BE2C (cell line): Measurements from ENCODE around the gene PPP6R2.

Experiments used
- DNase-seq: peaks from one replicate; pipeline ENCODE4 v3.0.0-alpha.2; 2020
- H3K27me3 ChIP-seq: fragments of 250-450 bp; sonication (Bioruptor Pico); 2 replicates; pipeline ENCODE4 v1.5.1; 2020; ENCODE audit warnings: mild to moderate bottlenecking
- H3K36me3 ChIP-seq: fragments of 250-450 bp; sonication (Bioruptor Pico); 2 replicates; pipeline ENCODE4 v1.5.1; 2020; ENCODE audit warnings: mild to moderate bottlenecking
- H3K4me1 ChIP-seq: fragments of 250-450 bp; sonication (Bioruptor Pico); 2 replicates; pipeline ENCODE4 v1.5.1; 2020
- H3K4me3 ChIP-seq: 2 replicates; pipeline ENCODE4 v1.5.1; 2011; ENCODE audit warnings: low read depth, low read length
- H3K9me3 ChIP-seq: fragments of 250-450 bp; sonication (Bioruptor Pico); 2 replicates; pipeline ENCODE4 v1.5.1; 2020
- TF ChIP-seq, protein P1 (sequence below): IDR thresholded peaks from 2 replicates; pipeline ENCODE4 v1.5.1; 2012; ENCODE audit warnings: mild to moderate bottlenecking, low read depth, low read length

PPP6R2 gene

GRCh38 chr22:50436841-50437341 is 93.8 kb downstream of the PPP6R2 start:
- no peak for DNase-seq
- no peak overlapping the region for H3K4me3 ChIP-seq
- TF ChIP-seq, protein P1, sequence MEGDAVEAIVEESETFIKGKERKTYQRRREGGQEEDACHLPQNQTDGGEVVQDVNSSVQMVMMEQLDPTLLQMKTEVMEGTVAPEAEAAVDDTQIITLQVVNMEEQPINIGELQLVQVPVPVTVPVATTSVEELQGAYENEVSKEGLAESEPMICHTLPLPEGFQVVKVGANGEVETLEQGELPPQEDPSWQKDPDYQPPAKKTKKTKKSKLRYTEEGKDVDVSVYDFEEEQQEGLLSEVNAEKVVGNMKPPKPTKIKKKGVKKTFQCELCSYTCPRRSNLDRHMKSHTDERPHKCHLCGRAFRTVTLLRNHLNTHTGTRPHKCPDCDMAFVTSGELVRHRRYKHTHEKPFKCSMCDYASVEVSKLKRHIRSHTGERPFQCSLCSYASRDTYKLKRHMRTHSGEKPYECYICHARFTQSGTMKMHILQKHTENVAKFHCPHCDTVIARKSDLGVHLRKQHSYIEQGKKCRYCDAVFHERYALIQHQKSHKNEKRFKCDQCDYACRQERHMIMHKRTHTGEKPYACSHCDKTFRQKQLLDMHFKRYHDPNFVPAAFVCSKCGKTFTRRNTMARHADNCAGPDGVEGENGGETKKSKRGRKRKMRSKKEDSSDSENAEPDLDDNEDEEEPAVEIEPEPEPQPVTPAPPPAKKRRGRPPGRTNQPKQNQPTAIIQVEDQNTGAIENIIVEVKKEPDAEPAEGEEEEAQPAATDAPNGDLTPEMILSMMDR, result no peak
- H3K36me3 ChIP-seq, result peaks cover 60% of the 10 kb centered on the region
- no peaks in the 10 kb centered on the region for H3K9me3 ChIP-seq
- no peaks in the 10 kb centered on the region for H3K27me3 ChIP-seq
- H3K4me1 ChIP-seq, result no peaks in the 10 kb centered on the region

- DNase-seq, result no peak
- H3K27me3 ChIP-seq, result no peaks in the 10 kb centered on the region
- H3K36me3 ChIP-seq, result peaks cover 54% of the 10 kb centered on the region
- H3K9me3 ChIP-seq, result no peaks in the 10 kb centered on the region
- TF ChIP-seq, protein P1, result no peak
- H3K4me1 ChIP-seq, result no peaks in the 10 kb centered on the region
- H3K4me3 ChIP-seq, result no peak overlapping the region
Observed at GRCh38 chr22:50437511-50438304, 94.6 kb downstream of the PPP6R2 start.

DNA sequence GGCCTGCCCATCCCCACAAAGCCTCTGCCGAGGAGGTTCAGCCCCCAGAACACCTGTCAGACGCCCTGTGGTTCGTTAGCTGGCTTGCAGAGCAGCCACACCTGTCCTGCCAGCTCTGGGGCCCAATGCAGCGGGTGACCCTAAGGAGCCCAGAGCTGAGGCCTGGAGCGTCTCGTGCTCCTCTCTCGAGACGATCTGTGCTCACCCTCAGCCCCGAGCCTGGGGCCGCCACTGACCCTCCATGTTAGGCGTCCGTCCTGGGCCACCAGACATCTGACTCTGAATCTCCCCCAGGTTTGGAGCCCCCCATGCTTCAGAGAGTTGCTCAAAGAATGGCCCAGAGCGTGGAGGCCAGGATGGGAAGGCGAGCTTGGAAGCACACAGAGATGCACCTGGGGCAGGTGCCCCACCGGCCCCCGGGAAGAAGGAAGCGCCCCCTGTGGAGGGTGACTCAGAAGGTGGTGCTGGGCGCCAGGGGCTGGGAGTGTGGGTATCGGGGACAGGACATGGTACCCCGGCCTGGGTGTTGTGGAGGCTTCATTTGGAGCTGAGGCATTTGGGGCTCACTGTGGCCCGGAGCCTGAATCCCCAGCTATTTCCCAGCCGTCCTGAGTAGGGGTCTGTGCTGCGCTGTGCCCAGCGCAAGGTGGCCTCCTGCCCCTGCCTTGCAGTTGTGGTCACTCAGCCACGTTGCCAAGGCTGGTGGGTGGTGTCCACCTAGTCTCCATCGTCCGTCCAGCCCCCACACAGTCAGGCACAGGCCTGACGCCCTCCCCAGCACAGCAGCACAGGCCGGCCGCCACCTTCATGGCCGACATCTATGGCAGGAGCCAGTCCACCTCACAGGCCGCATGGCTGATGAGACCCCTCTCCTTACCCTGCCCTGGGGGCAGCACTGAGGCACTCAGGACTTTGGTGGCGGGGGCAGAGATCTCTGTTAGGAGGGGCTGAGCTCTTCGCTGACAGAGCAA is 95.5 kb downstream of the PPP6R2 start:
- Histone ChIP-seq H3K4me3 (no peak overlapping the region), H3K9me3 (no peaks in the 10 kb centered on the region), H3K36me3 (peaks cover 54% of the 10 kb centered on the region), H3K27me3 (no peaks in the 10 kb centered on the region), H3K4me1 (no peaks in the 10 kb centered on the region)
- TF ChIP-seq, protein P1, result no peak
- peak; percentile 11 for DNase-seq

GRCh38 chr22:50439314-50439870 is 96.3 kb downstream of the PPP6R2 start:
- TF ChIP-seq, protein P1, result no peak
- Histone ChIP-seq H3K9me3 (no peaks in the 10 kb centered on the region), H3K27me3 (no peaks in the 10 kb centered on the region), H3K4me1 (no peaks in the 10 kb centered on the region), H3K4me3 (no peak overlapping the region), H3K36me3 (peaks cover 56% of the 10 kb centered on the region)
- DNase-seq, result no peak

DNA sequence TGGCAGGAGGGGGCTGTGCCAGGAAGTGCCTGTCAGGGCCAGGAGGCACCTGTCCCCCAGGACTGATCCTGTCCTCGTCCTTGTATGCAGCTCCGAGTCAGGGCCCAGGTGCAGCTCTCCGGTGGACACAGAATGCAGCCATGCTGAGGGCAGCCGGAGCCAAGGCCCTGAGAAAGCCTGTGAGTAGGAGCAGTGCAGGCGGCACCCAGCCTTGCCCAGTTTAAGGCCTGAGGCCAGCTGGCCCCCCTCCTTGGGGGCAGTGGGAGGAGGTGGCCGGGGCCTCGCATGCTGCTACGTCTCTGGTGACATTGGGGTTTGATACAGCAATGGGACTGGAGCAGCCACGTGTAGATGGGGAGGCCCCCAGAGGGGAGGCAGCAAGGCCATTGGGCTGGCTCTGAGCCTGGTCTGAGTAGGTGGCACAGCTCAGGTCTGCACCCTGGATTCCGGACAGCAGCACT is 96.8 kb downstream of the PPP6R2 start:
- peak; percentile 8 for DNase-seq
- Histone ChIP-seq H3K9me3 (no peaks in the 10 kb centered on the region), H3K4me3 (no peak overlapping the region), H3K36me3 (peaks cover 57% of the 10 kb centered on the region), H3K4me1 (no peaks in the 10 kb centered on the region), H3K27me3 (no peaks in the 10 kb centered on the region)
- TF ChIP-seq, protein P1, result no peak
